GM12878 (cell line): ENCODE data around the gene TRRAP. TPM values are rescaled to one million over a fixed set of nuclear protein-coding genes. Genes with fewer than 3 reads are reported as not detected.

Experiments
- ATAC-seq: fragments of 200-7000 bp; cut with Tn5 transposase; 3 replicates; pipeline ENCODE4 v1.9.1; 2020; ENCODE audit warnings: mild to moderate bottlenecking, moderate library complexity
- BruUV-seq: library from RNA; stranded (reverse); fragments of 400-500 nt; replicated peaks from 2 replicates; lab custom pipeline; 2021; lab: Mats Ljungman, UMichigan
- CTCF ChIA-PET: fragments of 300-600 bp; sonication (Branson Sonifier 250); formaldehyde crosslinking; extraction: SDS; loops from one replicate; lab custom pipeline; 2021; ENCODE audit warnings: inconsistent platforms; lab: Yijun Ruan, JAX
- POLR2A ChIA-PET: fragments of 350-600 bp; formaldehyde crosslinking; extraction: SDS; loops from one replicate; lab custom pipeline; 2021; ENCODE audit warnings: inconsistent platforms; lab: Charles Lee
- RAD21 ChIA-PET: fragments of 300-600 bp; sonication (Branson Sonifier 250); formaldehyde crosslinking; loops from one replicate; lab custom pipeline; 2023; ENCODE audit warnings: antibody characterized with exemption; ENCODE audit not compliant: unreplicated experiment; lab: Charles Lee
- SMC1A ChIA-PET: fragments of 300-600 bp; sonication (Branson Sonifier 250); formaldehyde crosslinking; loops from one replicate; lab custom pipeline; 2023; ENCODE audit not compliant: unreplicated experiment, uncharacterized antibody; lab: Charles Lee
- DNase-seq: peaks from one replicate; pipeline ENCODE4 v3.0.0-alpha.2; 2011; ENCODE audit warnings: low read depth, low spot score
- FAIRE-seq: peaks from 3 replicates; lab custom pipeline; 2011; peaks lifted over from hg19 to GRCh38; lab: Jason Lieb, UNC
- H2AFZ ChIP-seq: 2 replicates; pipeline ENCODE4 v1.6.0; 2011; ENCODE audit warnings: low read depth, low read length, control low read depth; ENCODE audit not compliant: control insufficient read depth
- H3K27ac ChIP-seq: 2 replicates; pipeline ENCODE4 v1.5.1; 2011; ENCODE audit warnings: control low read depth; ENCODE audit not compliant: control insufficient read depth, insufficient read depth
- H3K27me3 ChIP-seq, 2 experiments: replicated peaks in 1 of 2; 2 replicates each; pipeline versions ENCODE4 v1.6.0 to v1.6.1; 2011; ENCODE audit warnings: low read length in 1 of 2; ENCODE audit not compliant: control insufficient read depth in 2 of 2, insufficient read depth in 2 of 2
- H3K36me3 ChIP-seq, 2 experiments: 2 replicates each; pipeline ENCODE4 v1.5.1; 2011; ENCODE audit warnings: low read length in 1 of 2; ENCODE audit not compliant: control insufficient read depth in 2 of 2, insufficient read depth in 2 of 2
- H3K4me1 ChIP-seq: 2 replicates; pipeline ENCODE4 v1.6.1; 2011; ENCODE audit warnings: mild to moderate bottlenecking, low read length, moderate library complexity, mixed read lengths; ENCODE audit not compliant: control insufficient read depth, insufficient read depth
- H3K4me2 ChIP-seq: 2 replicates; pipeline ENCODE4 v1.6.0; 2011; ENCODE audit warnings: control low read depth; ENCODE audit not compliant: control insufficient read depth, insufficient read depth
- H3K4me3 ChIP-seq: fragments of 200-600 bp; sonication (generic); 2 replicates; pipeline ENCODE4 v1.5.1; 2016
- H3K79me2 ChIP-seq: 2 replicates; pipeline ENCODE4 v1.6.0; 2011; ENCODE audit warnings: low read length; ENCODE audit not compliant: control insufficient read depth, insufficient read depth
- H3K9ac ChIP-seq: 2 replicates; pipeline ENCODE4 v1.8.0; 2011; ENCODE audit warnings: low read length, control low read depth, mixed read lengths; ENCODE audit not compliant: control insufficient read depth, insufficient read depth
- H3K9me3 ChIP-seq: replicated peaks from 3 replicates; pipeline ENCODE4 v1.5.1; 2011; ENCODE audit warnings: mild to moderate bottlenecking, low read length; ENCODE audit not compliant: control insufficient read depth, insufficient read depth
- H4K20me1 ChIP-seq: 2 replicates; pipeline ENCODE4 v1.6.0; 2011; ENCODE audit not compliant: control insufficient read depth, insufficient read depth
- BCL11A ChIP-seq: IDR thresholded peaks from 2 replicates; pipeline ENCODE4 v1.6.1; 2011; ENCODE audit warnings: low read depth, low read length
- PAX8 ChIP-seq: fragments of 450-650 bp; IDR thresholded peaks from 2 replicates; pipeline ENCODE4 v1.6.1; 2017; ENCODE audit warnings: mild to moderate bottlenecking, moderate library complexity
- RBBP5 ChIP-seq: fragments of 200-600 bp; sonication (generic); conservative IDR thresholded peaks from 2 replicates; pipeline ENCODE4 v1.6.1; 2016
- RFX5 ChIP-seq: IDR thresholded peaks from 2 replicates; pipeline ENCODE4 v1.6.1; 2011; ENCODE audit warnings: low read depth, low read length, improper control_type of control experiment
- SIX5 ChIP-seq: IDR thresholded peaks from 2 replicates; pipeline ENCODE4 v1.6.1; 2011; ENCODE audit warnings: mild to moderate bottlenecking, low read depth, low read length, moderate library complexity; ENCODE audit not compliant: severe bottlenecking
- ZBED1 ChIP-seq: IDR thresholded peaks from 2 replicates; pipeline ENCODE4 v1.6.1; 2016; ENCODE audit warnings: borderline replicate concordance
- WGBS: methylation state at CpG from one replicate; pipeline ENCODE4 v1.1.6; 2016; ENCODE audit warnings: low lambda C conversion rate; ENCODE audit not compliant: insufficient replicate concordance, insufficient coverage; ENCODE audit errors: missing lambda C conversion rate; 5-methylcytosine and 5-hydroxymethylcytosine counted together
- in situ Hi-C: fragments of 300-500 bp; cut with MboI; formaldehyde crosslinking; loops from 9 replicates; pipeline ENCODE4 v1.14.3; 2018; ENCODE audit warnings: mixed read lengths
- intact Hi-C: fragments of 100-400 bp; cut with micrococcal nuclease; formaldehyde crosslinking; loops from one replicate; pipeline ENCODE4 v1.14.2; 2022; ENCODE audit not compliant: unreplicated experiment
- polyA plus RNA-seq, 11 experiments: library from polyadenylated mRNA; depleted of rRNA in 4 of 11; unstranded in 6 of 11; stranded (reverse) in 5 of 11; fragments of >200 nt; fragmentation: Nextera tagmentation in 4 of 11; fragmentation: Illumina TruSeq in 1 of 11; extraction: Ambion mirVana in 4 of 11; extraction: Trizol in 1 of 11; gene quantifications; 1 replicate in 1 of 11; 2 replicates in 10 of 11; pipeline versions ENCODE4 v1.2.1 to v1.2.3, GENCODE V29; 2011 to 2016; ENCODE audit warnings: inconsistent platforms in 2 of 11, missing spikeins in 2 of 11, low read depth in 1 of 11
- total RNA-seq, 4 experiments: library from RNA; depleted of rRNA in 3 of 4; stranded (reverse); fragments of >200 nt in 3 of 4; fragmentation: Illumina TruSeq in 1 of 4; extraction: Trizol in 1 of 4; gene quantifications; 2 replicates each; pipeline versions ENCODE4 v1.2.1 to v1.2.3, GENCODE V29; 2013 to 2021
- TF ChIP-seq, protein P1 (sequence below): fragments of 450-650 bp; IDR thresholded peaks from 2 replicates; pipeline ENCODE4 v1.6.1; 2018; ENCODE audit warnings: borderline replicate concordance, mild to moderate bottlenecking; ENCODE audit not compliant: partially characterized antibody
- TF ChIP-seq, protein P2 (sequence below): IDR thresholded peaks from 2 replicates; pipeline ENCODE4 v1.6.1; 2012; ENCODE audit warnings: low read depth, low read length, improper control_type of control experiment

The TRRAP gene
- total and polyA plus RNA-seq, 10 of the 15 experiments (the other 5 are each of a cell fraction or from before 2014, with no cell fraction given): 1.1 to 39.3 (median 8.5) TPM

DNA sequence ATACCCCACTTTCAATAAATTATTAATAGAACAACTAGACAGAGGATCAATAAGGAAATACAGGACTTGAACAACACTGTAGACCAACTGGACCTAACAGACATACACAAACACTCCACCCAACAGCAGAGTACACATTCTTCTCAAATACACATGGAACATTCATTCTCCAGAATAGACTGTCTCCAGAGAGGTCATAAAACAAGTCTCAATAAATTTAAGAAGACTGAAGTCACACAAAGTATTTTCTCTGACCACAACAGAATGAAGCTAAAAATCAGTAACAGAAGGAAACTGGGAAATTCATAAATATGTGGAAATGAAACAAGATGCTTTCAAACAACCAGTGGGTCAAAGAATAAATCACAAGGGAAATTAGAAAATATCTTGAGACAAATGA, 145.7 kb downstream of the TRRAP start:
- ChIA-PET POLR2A (no interaction called here), CTCF (interaction anchor here (1.0 to 1.2 kb wide), 2 partner anchors 10 to 289 kb away, joined by 3 to 4 read pairs; no protein-coding TSS in a partner anchor), RAD21 (no interaction called here), SMC1A (no interaction called here)
- no TSS peak for BruUV-seq
- H3K4me2 ChIP-seq: no peak overlapping the region
- in situ Hi-C loops: no loop called here
- H3K36me3 ChIP-seq: peaks cover 0 to 14% of the 10 kb centered on the region in 2 experiments; a peak in 3 of 4 replicates
- FAIRE-seq: no peak
- TF ChIP-seq RFX5 (no peak), PAX8 (no peak)
- H4K20me1 ChIP-seq: no peaks in the 10 kb centered on the region
- no peaks in the 10 kb centered on the region for H3K9me3 ChIP-seq
- ATAC-seq: no peak
- no peak for DNase-seq
- H2AFZ ChIP-seq: no peak overlapping the region
- H3K27ac ChIP-seq: no peak overlapping the region
- H3K27me3 ChIP-seq: no peaks in the 10 kb centered on the region
- no peaks in the 10 kb centered on the region for H3K79me2 ChIP-seq
- H3K4me1 ChIP-seq: no peaks in the 10 kb centered on the region
- no peak overlapping the region for H3K9ac ChIP-seq
- no peak overlapping the region for H3K4me3 ChIP-seq
- intact Hi-C loops: no loop called here

DNA sequence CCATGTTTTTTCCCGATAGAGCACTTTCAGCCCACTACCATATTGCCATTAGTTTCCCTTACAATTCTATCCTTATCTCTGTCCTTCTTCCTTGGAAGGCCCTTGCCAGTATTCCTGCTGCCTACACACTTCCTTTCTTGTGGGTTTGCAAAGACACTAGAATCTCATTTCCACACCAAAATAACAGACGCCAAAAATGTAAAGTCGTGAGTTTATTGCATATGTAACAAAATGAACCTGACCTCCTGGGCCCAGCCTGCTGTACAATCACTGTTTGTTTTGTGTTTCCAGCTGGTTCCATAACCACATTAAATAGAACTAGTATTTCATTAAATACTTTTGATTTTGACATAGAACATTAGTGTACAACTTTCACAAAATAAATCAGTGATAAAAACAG, 148.9 kb downstream of the TRRAP start:
- ChIA-PET RAD21 (no interaction called here), SMC1A (no interaction called here), POLR2A (no interaction called here), CTCF (no interaction called here)
- FAIRE-seq (no peak), DNase-seq (no peak), ATAC-seq (no peak)
- peaks cover 4 to 17% of the 10 kb centered on the region in 2 experiments for H3K36me3 ChIP-seq
- H3K27me3 ChIP-seq: no peaks in the 10 kb centered on the region
- H3K4me2 ChIP-seq: no peak overlapping the region
- H3K9ac ChIP-seq: no peak overlapping the region
- no peaks in the 10 kb centered on the region for H3K4me1 ChIP-seq
- no peaks in the 10 kb centered on the region for H3K9me3 ChIP-seq
- TF ChIP-seq RBBP5 (no peak), SIX5 (no peak), BCL11A (no peak), ZBED1 (no peak)
- TF ChIP-seq, protein P1, sequence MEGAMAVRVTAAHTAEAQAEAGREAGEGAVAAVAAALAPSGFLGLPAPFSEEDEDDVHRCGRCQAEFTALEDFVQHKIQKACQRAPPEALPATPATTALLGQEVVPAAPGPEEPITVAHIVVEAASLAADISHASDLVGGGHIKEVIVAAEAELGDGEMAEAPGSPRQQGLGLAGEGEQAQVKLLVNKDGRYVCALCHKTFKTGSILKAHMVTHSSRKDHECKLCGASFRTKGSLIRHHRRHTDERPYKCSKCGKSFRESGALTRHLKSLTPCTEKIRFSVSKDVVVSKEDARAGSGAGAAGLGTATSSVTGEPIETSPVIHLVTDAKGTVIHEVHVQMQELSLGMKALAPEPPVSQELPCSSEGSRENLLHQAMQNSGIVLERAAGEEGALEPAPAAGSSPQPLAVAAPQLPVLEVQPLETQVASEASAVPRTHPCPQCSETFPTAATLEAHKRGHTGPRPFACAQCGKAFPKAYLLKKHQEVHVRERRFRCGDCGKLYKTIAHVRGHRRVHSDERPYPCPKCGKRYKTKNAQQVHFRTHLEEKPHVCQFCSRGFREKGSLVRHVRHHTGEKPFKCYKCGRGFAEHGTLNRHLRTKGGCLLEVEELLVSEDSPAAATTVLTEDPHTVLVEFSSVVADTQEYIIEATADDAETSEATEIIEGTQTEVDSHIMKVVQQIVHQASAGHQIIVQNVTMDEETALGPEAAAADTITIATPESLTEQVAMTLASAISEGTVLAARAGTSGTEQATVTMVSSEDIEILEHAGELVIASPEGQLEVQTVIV: no peak
- TF ChIP-seq, protein P2, sequence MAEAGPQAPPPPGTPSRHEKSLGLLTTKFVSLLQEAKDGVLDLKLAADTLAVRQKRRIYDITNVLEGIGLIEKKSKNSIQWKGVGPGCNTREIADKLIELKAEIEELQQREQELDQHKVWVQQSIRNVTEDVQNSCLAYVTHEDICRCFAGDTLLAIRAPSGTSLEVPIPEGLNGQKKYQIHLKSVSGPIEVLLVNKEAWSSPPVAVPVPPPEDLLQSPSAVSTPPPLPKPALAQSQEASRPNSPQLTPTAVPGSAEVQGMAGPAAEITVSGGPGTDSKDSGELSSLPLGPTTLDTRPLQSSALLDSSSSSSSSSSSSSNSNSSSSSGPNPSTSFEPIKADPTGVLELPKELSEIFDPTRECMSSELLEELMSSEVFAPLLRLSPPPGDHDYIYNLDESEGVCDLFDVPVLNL: no peak
- no peak overlapping the region for H3K4me3 ChIP-seq
- 66% methylated on average over 3 of the region's 3 CpGs for WGBS
- H2AFZ ChIP-seq: no peak overlapping the region
- intact Hi-C loops (no loop called here), in situ Hi-C loops (no loop called here)
- H3K27ac ChIP-seq: no peak overlapping the region
- no peaks in the 10 kb centered on the region for H3K79me2 ChIP-seq
- no peaks in the 10 kb centered on the region for H4K20me1 ChIP-seq
- no TSS peak for BruUV-seq
